CMK (cell line): ENCODE results near the gene LNX1.

Experiments
- DNase-seq: peaks from one replicate; pipeline ENCODE4 v3.0.0-alpha.2; 2010; ENCODE audit warnings: low read depth

Gene LNX1

GRCh38 chr4:53572600-53572994, 18.7 kb downstream of the LNX1 start:
- DNase-seq = no peak

GRCh38 chr4:53571936-53572599, 19.2 kb downstream of the LNX1 start:
- no peak for DNase-seq

GRCh38 chr4:53563824-53564223, 27.5 kb downstream of the LNX1 start:
- DNase-seq = no peak

- DNase-seq = no peak
These were observed 28.9 kb downstream of the LNX1 start for GRCh38 chr4:53562409-53562808.

GRCh38 chr4:53559021-53559620, 32.2 kb downstream of the LNX1 start:
- no peak for DNase-seq

- DNase-seq = no peak
These were observed 33.1 kb downstream of the LNX1 start for GRCh38 chr4:53558065-53558801.

- DNase-seq = no peak
These were observed 33.6 kb downstream of the LNX1 start for GRCh38 chr4:53557669-53558064.

GRCh38 chr4:53556651-53557050, 34.6 kb downstream of the LNX1 start:
- no peak for DNase-seq

- no peak for DNase-seq
These were observed 37.6 kb downstream of the LNX1 start for GRCh38 chr4:53553486-53554210.

GRCh38 chr4:53552711-53553110, 38.6 kb downstream of the LNX1 start:
- DNase-seq = no peak

- no peak for DNase-seq
These were observed 39.3 kb downstream of the LNX1 start for GRCh38 chr4:53551958-53552357.

- no peak for DNase-seq
These were observed 39.9 kb downstream of the LNX1 start for GRCh38 chr4:53551281-53551864.

- DNase-seq = no peak
These were observed 42.6 kb downstream of the LNX1 start for GRCh38 chr4:53548662-53549061.

GRCh38 chr4:53547983-53548382, 43.3 kb downstream of the LNX1 start:
- DNase-seq = no peak

GRCh38 chr4:53545942-53546581, 45.2 kb downstream of the LNX1 start:
- no peak for DNase-seq

- DNase-seq = no peak
These were observed 46.0 kb downstream of the LNX1 start for GRCh38 chr4:53545273-53545672.

- no peak for DNase-seq
These were observed 47.7 kb downstream of the LNX1 start for GRCh38 chr4:53543561-53543960.

GRCh38 chr4:53541577-53542206, 49.6 kb downstream of the LNX1 start:
- DNase-seq = no peak

- DNase-seq = no peak
These were observed 52.5 kb downstream of the LNX1 start for GRCh38 chr4:53538756-53539155.

- DNase-seq = no peak
These were observed 53.7 kb downstream of the LNX1 start for GRCh38 chr4:53537606-53538005.

GRCh38 chr4:53536328-53536727, 55.0 kb downstream of the LNX1 start:
- DNase-seq = no peak
